Activated naive CD4-positive, alpha-beta T cell treated with anti-CD3 and anti-CD28 coated beads, Interleukin-2, amount 50 U/mL, for 72 hours (primary cell): ENCODE data around the gene ISCA1. TPM values are rescaled to one million over a fixed set of nuclear protein-coding genes. Genes with fewer than 3 reads are reported as not detected.
"Not testable (repeated sequence)": the region's sequence is repeated elsewhere in the genome, so short reads cannot be mapped to it uniquely, and the experiment has no call there.

Experiments used
- ATAC-seq, 2 donors: fragments of 150-1000 bp; cut with Tn5 transposase; 2 replicates each; pipeline ENCODE4 v1.10.0; 2021; ENCODE audit warnings: mild to moderate bottlenecking in 2 of 2, moderate library complexity in 2 of 2
- DNase-seq, 2 donors: peaks; one replicate each; pipeline ENCODE4 v3.0.0; 2021 to 2022; ENCODE audit warnings: low spot score in 2 of 2
- H3K27ac Mint-ChIP-seq, 2 donors: one replicate each; pipeline ENCODE4 v1.8.0; 2022; ENCODE audit warnings: mild to moderate bottlenecking in 2 of 2, mixed read lengths in 2 of 2
- H3K36me3 Mint-ChIP-seq, 2 donors: one replicate each; pipeline ENCODE4 v1.8.0; 2022; ENCODE audit warnings: mixed read lengths in 2 of 2
- H3K9me3 Mint-ChIP-seq, 2 donors: one replicate each; pipeline ENCODE4 v1.8.0; 2022; ENCODE audit warnings: mixed read lengths in 2 of 2
- total RNA-seq, 2 donors: library from RNA; stranded (reverse); gene quantifications; one replicate each; pipeline ENCODE4 v1.2.3, GENCODE V29; 2022

ISCA1 gene
- 10 to 100 TPM; 19.4 to 23.6 TPM for total RNA-seq

DNA sequence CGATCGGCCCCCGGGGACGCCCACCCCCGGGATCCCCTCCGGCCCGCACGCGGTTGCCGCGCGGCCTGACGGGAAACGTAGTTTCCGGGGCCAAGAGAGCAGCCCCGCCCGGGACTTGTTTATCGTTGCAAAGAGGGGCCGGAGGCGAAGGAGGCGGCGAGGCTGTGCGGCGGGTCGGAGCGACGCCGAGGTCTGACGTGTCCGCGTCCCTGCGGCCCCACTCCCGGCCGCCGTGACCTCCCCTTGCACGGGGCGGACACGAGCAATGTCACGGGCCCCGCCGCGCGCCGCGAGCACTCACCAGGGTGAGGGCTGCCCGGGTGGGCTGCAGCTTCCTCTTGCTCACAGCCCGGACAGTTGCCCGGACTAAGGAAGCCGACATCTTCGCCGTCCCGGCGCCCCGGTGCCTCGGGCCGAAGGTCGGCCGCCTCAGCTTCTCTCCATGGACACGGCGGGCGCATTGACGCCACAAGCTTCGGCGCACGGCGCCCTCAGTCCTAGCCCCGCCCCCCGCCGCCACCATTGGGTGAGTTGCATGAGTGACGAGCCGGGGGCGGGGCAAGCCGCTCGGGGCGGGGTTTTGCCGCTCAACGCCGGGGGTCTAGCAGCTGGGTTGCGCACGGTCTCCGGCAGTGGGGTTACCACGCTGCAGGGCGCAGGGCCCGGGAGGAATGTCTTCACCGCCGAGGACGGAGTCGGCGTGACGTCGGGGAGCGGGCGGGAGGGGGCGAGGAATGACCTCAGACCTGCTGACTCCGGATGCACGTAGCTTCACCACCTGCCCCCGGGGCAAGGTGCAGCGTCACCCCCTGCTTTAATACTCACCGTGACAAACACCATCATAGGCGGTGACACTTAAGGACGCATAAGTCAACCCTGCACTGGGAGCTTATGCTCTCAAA, at the start of gene ISCA1:
Gene ISCA1 (minus strand): TSS at position 462 of the 902 bp plus-strand sequence. CDS start 80 bp downstream, at position 382.
- Mint-ChIP-seq H3K36me3 (peaks cover 12 to 14% of the 10 kb centered on the region in 2 donors), H3K27ac (peak within 1 kb of the TSS; percentile 88 to 94), H3K9me3 (no peaks in the 10 kb centered on the region)
- DNase-seq (peak; percentile 92 to 96), ATAC-seq (peak; percentile 85 to 87)

GRCh38 chr9:86330186-86330585, 47.8 kb upstream of the ISCA1 start:
- no peak for DNase-seq
- H3K36me3 Mint-ChIP-seq, result peaks cover 23 to 41% of the 10 kb centered on the region in 2 donors
- no peaks in the 10 kb centered on the region for H3K9me3 Mint-ChIP-seq
- peak in 1 of 2 donors; percentile 46 for ATAC-seq
- no peak overlapping the region for H3K27ac Mint-ChIP-seq

GRCh38 chr9:86329649-86330048, 47.3 kb upstream of the ISCA1 start:
- Mint-ChIP-seq H3K27ac (no peak overlapping the region), H3K36me3 (peaks cover 21 to 40% of the 10 kb centered on the region in 2 donors)

GRCh38 chr9:86328156-86328555, 45.8 kb upstream of the ISCA1 start:
- H3K36me3 Mint-ChIP-seq, result peaks cover 19 to 40% of the 10 kb centered on the region in 2 donors
- H3K27ac Mint-ChIP-seq, result no peak overlapping the region
- ATAC-seq (no peak), DNase-seq (no peak)
- no peaks in the 10 kb centered on the region for H3K9me3 Mint-ChIP-seq

More at GRCh38 chr9:86329649-86330048, 47.3 kb upstream of the ISCA1 start:
- ATAC-seq (peak in 1 of 2 donors; percentile 39), DNase-seq (no peak)
- H3K9me3 Mint-ChIP-seq, result no peaks in the 10 kb centered on the region

- Mint-ChIP-seq H3K27ac (no peak overlapping the region), H3K36me3 (peaks cover 18 to 27% of the 10 kb centered on the region in 2 donors), H3K9me3 (no peaks in the 10 kb centered on the region)
- ATAC-seq (no peak), DNase-seq (no peak)
Observed at GRCh38 chr9:86326536-86326935, 44.2 kb upstream of the ISCA1 start.

DNA sequence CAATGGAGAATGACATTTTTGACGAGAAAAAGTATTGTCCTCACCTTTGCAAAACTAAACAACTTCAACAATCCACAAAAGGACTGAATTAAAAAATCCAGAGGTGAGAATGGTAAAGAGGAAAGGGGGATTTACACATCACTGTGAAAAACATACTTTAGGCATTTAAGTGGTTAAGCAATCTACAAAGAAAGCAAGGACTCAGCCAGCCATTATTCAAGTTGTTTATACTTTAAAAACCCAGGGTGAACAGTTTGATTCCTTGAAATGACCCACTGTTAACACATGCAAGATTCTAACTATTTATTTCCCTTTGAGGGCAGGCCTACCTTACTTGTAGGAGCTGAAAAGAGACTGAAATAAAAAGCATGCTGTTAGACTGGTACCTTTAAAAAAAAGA, 42.6 kb upstream of the ISCA1 start:
- ATAC-seq (no peak), DNase-seq (no peak)
- Mint-ChIP-seq H3K27ac (peak overlapping the region in 1 of 2 donors; percentile 32), H3K36me3 (peaks cover 18 to 23% of the 10 kb centered on the region in 2 donors), H3K9me3 (no peaks in the 10 kb centered on the region)

DNA sequence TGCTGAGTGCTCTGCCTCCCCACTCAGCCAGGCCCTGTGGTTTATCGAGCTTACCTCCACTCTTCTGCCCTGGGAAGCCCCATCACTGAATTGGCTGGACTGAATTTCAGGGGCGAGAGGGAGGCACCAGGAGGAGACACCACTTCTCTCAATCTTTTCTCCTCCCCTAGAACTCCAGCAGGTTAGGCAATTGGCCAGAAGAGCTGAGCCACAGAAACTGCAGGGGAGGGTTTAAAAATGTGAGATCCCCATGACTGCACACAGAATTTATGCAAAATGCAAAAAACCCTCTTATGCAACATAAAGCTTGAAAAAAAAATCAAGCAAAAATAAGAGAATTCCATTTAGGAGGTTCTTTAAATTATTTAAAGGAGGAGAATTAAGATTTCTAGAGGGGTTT, 42.0 kb upstream of the ISCA1 start:
- DNase-seq (no peak), ATAC-seq (no peak)
- H3K9me3 Mint-ChIP-seq, result no peaks in the 10 kb centered on the region
- H3K36me3 Mint-ChIP-seq, result peaks cover 18 to 23% of the 10 kb centered on the region in 2 donors
- no peak overlapping the region for H3K27ac Mint-ChIP-seq

DNA sequence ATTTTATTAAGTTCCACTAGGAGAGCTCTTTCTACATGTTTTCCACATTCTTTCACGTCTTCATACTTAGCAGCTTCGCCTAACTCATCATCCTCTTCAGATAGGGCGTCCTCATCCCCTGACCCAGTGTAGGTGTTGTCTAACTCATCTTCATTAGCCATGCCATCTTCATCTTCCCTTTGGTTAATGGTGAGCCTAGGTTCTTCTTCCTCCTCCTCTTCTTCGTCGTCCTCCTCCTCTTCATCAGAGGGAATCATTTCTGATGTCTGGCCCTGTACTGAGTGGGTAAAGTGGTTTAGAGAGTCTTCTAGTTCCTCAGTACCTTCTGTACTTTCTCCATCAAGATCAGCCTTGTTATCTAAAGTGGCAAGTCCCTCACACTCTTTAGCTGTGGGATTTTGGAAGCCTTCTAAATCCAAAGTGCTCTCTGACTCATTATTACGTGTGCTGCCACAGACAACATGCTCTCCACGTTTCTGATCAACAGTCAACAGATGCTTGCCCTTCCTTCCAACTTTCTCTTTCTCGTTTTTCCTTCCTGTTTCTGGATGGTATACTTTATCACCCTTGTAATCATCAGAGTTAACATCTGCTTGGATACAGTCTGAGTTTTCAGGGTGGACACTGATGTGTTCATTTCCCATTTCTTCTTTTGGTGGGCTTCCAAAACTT, 40.8 kb upstream of the ISCA1 start:
- ATAC-seq, result no peak
- H3K27ac Mint-ChIP-seq, result no peak overlapping the region

GRCh38 chr9:86321373-86321772, 39.0 kb upstream of the ISCA1 start:
- Mint-ChIP-seq H3K9me3 (no peaks in the 10 kb centered on the region), H3K36me3 (peaks cover 18 to 23% of the 10 kb centered on the region in 2 donors), H3K27ac (no peak overlapping the region)
- no peak for DNase-seq
- no peak for ATAC-seq

More for the DNA sequence above, 40.8 kb upstream of the ISCA1 start:
- H3K36me3 Mint-ChIP-seq, result peaks cover 18 to 23% of the 10 kb centered on the region in 2 donors
- no peak for DNase-seq
- H3K9me3 Mint-ChIP-seq, result no peaks in the 10 kb centered on the region

DNA sequence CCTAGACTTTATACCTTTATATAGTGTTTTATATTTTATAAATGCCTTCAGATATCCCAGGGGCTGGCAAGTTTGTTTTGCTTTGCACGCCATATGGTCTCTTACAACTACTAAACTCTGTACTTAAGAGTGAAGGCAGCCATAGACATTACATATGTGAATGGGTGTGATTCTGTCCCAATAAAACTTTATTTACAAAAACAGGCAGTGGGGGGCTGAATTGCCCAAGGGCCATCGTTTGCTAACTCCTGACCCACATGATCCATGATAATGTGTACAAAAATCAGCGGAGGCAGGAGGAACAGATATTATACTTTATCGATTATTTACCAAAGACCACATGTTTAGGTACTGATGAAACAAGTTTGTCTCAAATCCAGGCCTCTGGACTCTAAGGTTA, 35.8 kb upstream of the ISCA1 start:
- ATAC-seq (no peak), DNase-seq (no peak)
- Mint-ChIP-seq H3K9me3 (no peaks in the 10 kb centered on the region), H3K36me3 (peaks cover 23 to 30% of the 10 kb centered on the region in 2 donors), H3K27ac (no peak overlapping the region)

DNA sequence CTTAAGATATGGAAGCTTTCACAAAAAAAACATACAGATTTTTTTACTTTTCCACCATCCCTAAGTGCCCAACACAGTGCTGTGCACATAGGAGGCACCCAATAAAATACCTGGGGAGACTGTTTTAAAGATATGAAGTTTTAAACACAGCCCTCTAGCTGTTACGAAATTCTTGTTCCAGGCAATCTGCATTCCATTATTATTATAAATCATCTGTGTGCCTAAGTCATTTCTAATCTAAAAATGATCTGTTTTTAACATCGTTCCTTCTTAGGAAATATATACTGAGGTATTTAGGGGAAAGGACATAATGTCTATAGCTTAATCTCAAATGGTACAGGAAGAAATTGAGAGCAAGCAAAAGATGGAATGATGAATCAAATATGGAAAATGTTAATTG, 32.7 kb upstream of the ISCA1 start:
- no peak for DNase-seq
- ATAC-seq, result no peak
- H3K27ac Mint-ChIP-seq, result no peak overlapping the region
- peaks cover 35 to 40% of the 10 kb centered on the region in 2 donors for H3K36me3 Mint-ChIP-seq
- no peaks in the 10 kb centered on the region for H3K9me3 Mint-ChIP-seq

DNA sequence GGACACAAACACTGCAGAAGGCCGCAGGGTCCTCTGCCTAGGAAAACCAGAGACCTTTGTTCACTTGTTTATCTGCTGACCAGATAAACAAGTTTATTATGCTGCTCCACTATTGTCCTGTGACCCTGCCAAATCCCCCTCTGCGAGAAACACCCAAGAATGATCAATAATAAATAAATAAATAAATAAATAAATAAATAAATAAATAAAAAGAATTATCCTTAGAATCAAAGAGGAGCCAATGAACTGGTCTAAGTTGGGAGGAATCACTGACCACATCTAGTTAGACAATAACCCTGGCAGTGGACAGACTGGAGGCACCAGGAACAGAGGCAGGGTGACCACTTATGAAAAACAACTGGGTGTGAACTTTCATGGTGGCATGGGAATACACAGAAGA, 30.6 kb upstream of the ISCA1 start:
- H3K36me3 Mint-ChIP-seq, result peaks cover 35 to 48% of the 10 kb centered on the region in 2 donors
- not testable (repeated sequence) for ATAC-seq, H3K27ac Mint-ChIP-seq, DNase-seq, H3K9me3 Mint-ChIP-seq

- DNase-seq, result no peak
- no peak for ATAC-seq
- Mint-ChIP-seq H3K36me3 (peaks cover 21 to 42% of the 10 kb centered on the region in 2 donors), H3K27ac (no peak overlapping the region), H3K9me3 (no peaks in the 10 kb centered on the region)
Observed at GRCh38 chr9:86308687-86309086, 26.3 kb upstream of the ISCA1 start.

DNA sequence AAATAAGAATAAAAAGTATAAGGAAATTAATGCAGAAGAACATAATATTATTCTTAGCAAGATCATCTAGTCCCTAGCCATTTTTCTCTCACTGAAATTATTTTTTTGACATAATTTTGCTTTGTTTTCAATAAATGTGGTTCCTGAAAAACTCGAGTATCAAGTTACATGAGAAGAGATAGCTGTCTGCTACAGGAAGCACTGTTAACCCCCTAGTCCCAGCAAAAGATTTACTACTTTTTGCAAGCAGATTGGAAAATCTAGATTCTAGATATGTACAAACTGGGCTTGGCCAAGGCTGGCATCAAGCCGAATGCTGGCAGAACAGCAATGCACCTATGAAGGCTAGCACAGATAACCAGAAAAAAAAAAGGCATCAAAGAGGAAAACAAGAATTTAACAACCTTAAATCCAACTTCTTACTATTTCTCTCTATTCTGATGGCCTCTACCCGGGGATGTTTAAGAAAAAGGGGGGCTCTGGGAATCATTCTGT, 21.9 kb upstream of the ISCA1 start:
- no peaks in the 10 kb centered on the region for H3K9me3 Mint-ChIP-seq
- peak overlapping the region in 1 of 2 donors; percentile 86 for H3K27ac Mint-ChIP-seq
- no peak for ATAC-seq
- peaks cover 9 to 37% of the 10 kb centered on the region in 2 donors for H3K36me3 Mint-ChIP-seq
- DNase-seq, result no peak

GRCh38 chr9:86303316-86303975, 21.1 kb upstream of the ISCA1 start:
- peak; percentile 98 to 99 for ATAC-seq
- H3K36me3 Mint-ChIP-seq, result peaks cover 12 to 36% of the 10 kb centered on the region in 2 donors
- no peaks in the 10 kb centered on the region for H3K9me3 Mint-ChIP-seq
- peak overlapping the region; percentile 22 to 86 for H3K27ac Mint-ChIP-seq
- DNase-seq, result peak in 1 of 2 donors; percentile 19

DNA sequence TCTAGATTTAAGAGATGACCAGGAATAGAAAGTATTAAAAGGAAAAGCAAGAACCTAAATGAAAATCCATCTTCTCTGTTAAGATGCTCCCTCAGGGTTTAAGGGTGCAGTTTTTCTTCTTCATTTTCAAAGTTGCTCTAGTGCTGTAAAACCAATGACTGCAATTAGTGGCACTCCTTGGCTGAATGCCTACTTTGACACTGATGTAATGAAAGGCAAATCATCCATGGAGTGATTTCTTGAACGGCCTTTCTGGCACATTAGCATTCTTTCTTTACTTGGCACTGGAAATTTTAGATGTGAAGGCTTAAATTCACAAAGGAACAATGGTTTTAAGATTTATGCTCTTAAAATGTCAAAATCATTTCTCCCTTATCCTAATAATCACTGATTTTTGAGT, 19.3 kb upstream of the ISCA1 start:
- ATAC-seq, result no peak
- H3K9me3 Mint-ChIP-seq, result no peaks in the 10 kb centered on the region
- peaks cover 18 to 36% of the 10 kb centered on the region in 2 donors for H3K36me3 Mint-ChIP-seq
- no peak for DNase-seq
- H3K27ac Mint-ChIP-seq, result no peak overlapping the region
